IMR-90 (cell line): ENCODE results near the gene ERC2. TPM values are rescaled to one million over a fixed set of nuclear protein-coding genes. Genes with fewer than 3 reads are reported as not detected.

ENCODE experiments used
- ATAC-seq: fragments of 200-7000 bp; cut with Tn5 transposase; 2 replicates; pipeline ENCODE4 v1.9.1; 2020; ENCODE audit warnings: low read depth, mild to moderate bottlenecking, moderate library complexity
- BruUV-seq: library from RNA; stranded (reverse); fragments of 400-500 nt; replicated peaks from 2 replicates; lab custom pipeline; 2021; lab: Mats Ljungman, UMichigan
- CTCF ChIA-PET: fragments of 300-600 bp; formaldehyde crosslinking; extraction: SDS; loops from one replicate; lab custom pipeline; 2021; ENCODE audit warnings: antibody characterized with exemption; lab: Yijun Ruan, JAX
- POLR2A ChIA-PET: fragments of 300-600 bp; sonication (Branson Sonifier 250); formaldehyde crosslinking; loops from one replicate; lab custom pipeline; 2022; ENCODE audit warnings: antibody characterized with exemption; ENCODE audit not compliant: unreplicated experiment; lab: Charles Lee
- DNase-seq: peaks from one replicate; pipeline ENCODE4 v3.0.0; 2013
- H2AFZ ChIP-seq: replicated peaks from 2 replicates; pipeline ENCODE3; 2013; ENCODE audit warnings: low read length, mild to moderate bottlenecking; ENCODE audit not compliant: poor library complexity
- H2AK5ac ChIP-seq: 2 replicates; pipeline ENCODE4 v1.6.1; 2013; ENCODE audit warnings: low read depth, low read length, inconsistent platforms
- H2AK9ac ChIP-seq: replicated peaks from 2 replicates; pipeline ENCODE3; 2013; ENCODE audit warnings: mild to moderate bottlenecking, low read depth, low read length, moderate library complexity; ENCODE audit not compliant: poor library complexity
- H2BK120ac ChIP-seq: 2 replicates; pipeline ENCODE4 v1.6.1; 2013; ENCODE audit warnings: low read depth, low read length, inconsistent platforms
- H2BK15ac ChIP-seq: 3 replicates; pipeline ENCODE4 v1.6.1; 2013; ENCODE audit warnings: low read depth, low read length, inconsistent platforms
- H2BK20ac ChIP-seq: 2 replicates; pipeline ENCODE4 v1.6.1; 2013; ENCODE audit warnings: low read depth, mild to moderate bottlenecking, inconsistent platforms, low read length, moderate library complexity
- H2BK5ac ChIP-seq: 2 replicates; pipeline ENCODE4 v1.6.1; 2013; ENCODE audit warnings: mild to moderate bottlenecking, low read depth, low read length, inconsistent platforms; ENCODE audit not compliant: poor library complexity, severe bottlenecking
- H3K14ac ChIP-seq: replicated peaks from 2 replicates; pipeline ENCODE4 v1.6.1; 2013; ENCODE audit warnings: low read depth, low read length, inconsistent platforms
- H3K18ac ChIP-seq: 2 replicates; pipeline ENCODE4 v1.6.1; 2013; ENCODE audit warnings: low read depth, low read length, control low read depth
- H3K23ac ChIP-seq: 2 replicates; pipeline ENCODE4 v1.6.1; 2013; ENCODE audit warnings: low read depth, low read length, inconsistent platforms
- H3K27ac ChIP-seq: 2 replicates; pipeline ENCODE4 v1.5.1; 2013; ENCODE audit warnings: mild to moderate bottlenecking, control low read depth, low read length; ENCODE audit not compliant: insufficient read depth
- H3K27me3 ChIP-seq: 2 replicates; pipeline ENCODE4 v1.6.1; 2013; ENCODE audit warnings: low read length; ENCODE audit not compliant: control insufficient read depth, insufficient read depth
- H3K36me3 ChIP-seq: 2 replicates; pipeline ENCODE4 v1.6.1; 2013; ENCODE audit warnings: low read length, mixed read lengths; ENCODE audit not compliant: control insufficient read depth, insufficient read depth
- H3K4ac ChIP-seq: 2 replicates; pipeline ENCODE4 v1.6.1; 2013; ENCODE audit warnings: low read depth, low read length, inconsistent platforms
- H3K4me1 ChIP-seq: 2 replicates; pipeline ENCODE4 v1.6.1; 2013; ENCODE audit warnings: low read length, mixed read lengths; ENCODE audit not compliant: control insufficient read depth, insufficient read depth
- H3K4me2 ChIP-seq: 2 replicates; pipeline ENCODE4 v1.6.1; 2013; ENCODE audit warnings: low read depth, mild to moderate bottlenecking, control low read depth, low read length, moderate library complexity
- H3K4me3 ChIP-seq: 2 replicates; pipeline ENCODE4 v1.5.1; 2013; ENCODE audit warnings: low read depth, mild to moderate bottlenecking, control low read depth, low read length, moderate library complexity; ENCODE audit not compliant: insufficient read depth
- H3K56ac ChIP-seq: 2 replicates; pipeline ENCODE4 v1.6.1; 2013; ENCODE audit warnings: low read length, inconsistent platforms; ENCODE audit not compliant: insufficient read depth; ENCODE audit errors: extremely low read depth
- H3K79me1 ChIP-seq, 2 experiments: 2 replicates each; pipeline ENCODE4 v1.6.1; 2013; ENCODE audit warnings: low read length in 2 of 2, inconsistent platforms in 1 of 2, low read depth in 1 of 2
- H3K9ac ChIP-seq: 2 replicates; pipeline ENCODE4 v1.6.1; 2013; ENCODE audit warnings: low read depth, low read length, control low read depth
- H3K9me1 ChIP-seq: 2 replicates; pipeline ENCODE4 v1.6.1; 2013; ENCODE audit warnings: low read length, inconsistent platforms; ENCODE audit not compliant: insufficient read depth
- H3K9me3 ChIP-seq: 2 replicates; pipeline ENCODE4 v1.6.1; 2013; ENCODE audit warnings: low read length; ENCODE audit not compliant: control insufficient read depth, insufficient read depth
- H4K20me1 ChIP-seq: 2 replicates; pipeline ENCODE4 v1.6.1; 2013; ENCODE audit warnings: low read length, inconsistent platforms; ENCODE audit not compliant: insufficient read depth
- H4K5ac ChIP-seq: 2 replicates; pipeline ENCODE4 v1.6.1; 2013; ENCODE audit warnings: mild to moderate bottlenecking, low read depth, low read length, control low read depth
- H4K8ac ChIP-seq, 2 experiments: 2 replicates each; pipeline ENCODE4 v1.6.1; 2013; ENCODE audit warnings: low read depth in 2 of 2, low read length in 2 of 2, control low read depth in 1 of 2, inconsistent platforms in 1 of 2
- H4K91ac ChIP-seq: 2 replicates; pipeline ENCODE4 v1.6.1; 2013; ENCODE audit warnings: low read depth, low read length, inconsistent platforms; ENCODE audit not compliant: insufficient read depth
- BHLHE40 ChIP-seq: fragments of 150-350 bp; IDR thresholded peaks from 2 replicates; pipeline ENCODE4 v1.6.1; 2016; ENCODE audit warnings: mild to moderate bottlenecking, low read depth, low read length
- CEBPB ChIP-seq: IDR thresholded peaks from 2 replicates; pipeline ENCODE4 v1.6.1; 2012; ENCODE audit warnings: low read depth, low read length, improper control_type of control experiment
- CHD1 ChIP-seq: IDR thresholded peaks from 2 replicates; pipeline ENCODE4 v1.6.1; 2012; ENCODE audit warnings: low read depth, low read length, improper control_type of control experiment
- CTCF ChIP-seq: conservative IDR thresholded peaks from 2 replicates; pipeline ENCODE4 v1.5.1; 2012; ENCODE audit warnings: mild to moderate bottlenecking, low read depth, low read length, improper control_type of control experiment
- FOS ChIP-seq: fragments of 150-350 bp; IDR thresholded peaks from 2 replicates; pipeline ENCODE4 v1.6.1; 2016; ENCODE audit warnings: low read depth, low read length
- MAFK ChIP-seq: IDR thresholded peaks from 2 replicates; pipeline ENCODE4 v1.6.1; 2012; ENCODE audit warnings: low read depth, low read length, improper control_type of control experiment
- MAZ ChIP-seq: IDR thresholded peaks from 2 replicates; pipeline ENCODE4 v1.6.1; 2012; ENCODE audit warnings: low read depth, mild to moderate bottlenecking, low read length, improper control_type of control experiment, moderate library complexity, borderline replicate concordance
- MXI1 ChIP-seq: IDR thresholded peaks from 2 replicates; pipeline ENCODE4 v1.6.1; 2012; ENCODE audit warnings: low read depth, mild to moderate bottlenecking, low read length, moderate library complexity, borderline replicate concordance
- NFE2L2 ChIP-seq: fragments of 150-350 bp; IDR thresholded peaks from 2 replicates; pipeline ENCODE4 v1.6.1; 2016; ENCODE audit warnings: low read depth, mild to moderate bottlenecking, low read length
- POLR2A ChIP-seq: IDR thresholded peaks from 2 replicates; pipeline ENCODE4 v1.6.1; 2012; ENCODE audit warnings: mild to moderate bottlenecking, low read depth, low read length
- RAD21 ChIP-seq: IDR thresholded peaks from 2 replicates; pipeline ENCODE4 v1.6.1; 2012; ENCODE audit warnings: low read length, improper control_type of control experiment
- RCOR1 ChIP-seq: IDR thresholded peaks from 2 replicates; pipeline ENCODE4 v1.6.1; 2012; ENCODE audit warnings: mild to moderate bottlenecking, low read length, improper control_type of control experiment; ENCODE audit not compliant: insufficient replicate concordance
- RFX5 ChIP-seq: IDR thresholded peaks from 2 replicates; pipeline ENCODE4 v1.8.0; 2012; ENCODE audit warnings: low read depth, mild to moderate bottlenecking, low read length, moderate library complexity
- SMC3 ChIP-seq: fragments of 150-350 bp; IDR thresholded peaks from 2 replicates; pipeline ENCODE4 v1.6.1; 2016; ENCODE audit warnings: low read depth, mild to moderate bottlenecking, antibody characterized with exemption, low read length, moderate library complexity
- USF2 ChIP-seq: fragments of 150-350 bp; IDR thresholded peaks from 2 replicates; pipeline ENCODE4 v1.6.1; 2017; ENCODE audit warnings: mild to moderate bottlenecking, antibody characterized with exemption, low read length, low read depth
- WGBS, 2 experiments: methylation state at CpG; one replicate each; pipeline versions ENCODE4 v1.1.5 to v1.1.7; 2013; ENCODE audit warnings: missing lambda C conversion rate in 2 of 2; ENCODE audit not compliant: insufficient read length in 1 of 2; ENCODE audit errors: extremely low coverage in 2 of 2; 5-methylcytosine and 5-hydroxymethylcytosine counted together
- dilution Hi-C: fragments of 300-500 bp; cut with HindIII; formaldehyde crosslinking; loops from one replicate; pipeline ENCODE4 v1.14.3; 2018; ENCODE audit warnings: low sequenced_read_pairs; ENCODE audit not compliant: unreplicated experiment
- in situ Hi-C: fragments of 300-500 bp; cut with MboI; formaldehyde crosslinking; loops from 3 replicates; pipeline ENCODE4 v1.14.3; 2019; ENCODE audit warnings: low sequenced_read_pairs, inconsistent platforms, mixed read lengths
- intact Hi-C: fragments of 100-400 bp; cut with micrococcal nuclease; formaldehyde crosslinking; loops from 2 replicates; pipeline ENCODE4 v1.10.0; 2022
- polyA plus RNA-seq, 3 experiments: library from polyadenylated mRNA; depleted of rRNA; stranded (reverse); fragments of >200 nt; gene quantifications; 2 replicates each; pipeline ENCODE4 v1.2.3, GENCODE V29; 2012; ENCODE audit warnings: low replicate concordance in 1 of 3
- total RNA-seq: library from RNA; depleted of rRNA; stranded (reverse); fragments of >200 nt; gene quantifications from 2 replicates; pipeline ENCODE4 v1.2.3, GENCODE V29; 2012

The ERC2 gene
- total and polyA plus RNA-seq, 2 of the 4 experiments (the other 2 are of a cell fraction) = 0.17 to 0.18 TPM

- in situ Hi-C loops = no loop called here
- ChIA-PET CTCF (interaction anchor here (0.6 kb wide), 1 partner anchor 18 kb away, joined by 3 read pairs; no protein-coding TSS in a partner anchor), POLR2A (no interaction called here)
- no peaks in the 10 kb centered on the region for H4K20me1 ChIP-seq
- H2AK5ac ChIP-seq = no peak overlapping the region
- no peak overlapping the region for H3K27ac ChIP-seq
- H3K9me3 ChIP-seq = peaks cover 2% of the 10 kb centered on the region; the same call in 1 of the 2 replicates
- no peak overlapping the region for H4K91ac ChIP-seq
- intact Hi-C loops = no loop called here
- H3K9ac ChIP-seq = no peak overlapping the region
- H2AK9ac ChIP-seq = no peak overlapping the region
- no peak overlapping the region for H3K23ac ChIP-seq
- no peak overlapping the region for H3K56ac ChIP-seq
- no TSS peak for BruUV-seq
- peak; percentile 81 for DNase-seq
- WGBS, 2 experiments = 30% methylated on average over 4 of the region's 8 CpGs; no CpG with 5 or more reads in 1 of the 2 experiments
- H3K4me3 ChIP-seq = no peak overlapping the region
- H2AFZ ChIP-seq = peak overlapping the region; percentile 50
- TF ChIP-seq CTCF (no peak), MXI1 (no peak), CEBPB (no peak), NFE2L2 (no peak), CHD1 (no peak), BHLHE40 (no peak), USF2 (no peak), RCOR1 (no peak), RFX5 (no peak), MAFK (no peak), SMC3 (no peak), MAZ (no peak), FOS (no peak), RAD21 (no peak), POLR2A (no peak)
- H3K14ac ChIP-seq = no peak overlapping the region
- no peak overlapping the region for H2BK120ac ChIP-seq
- H2BK15ac ChIP-seq = no peak overlapping the region
- H2BK5ac ChIP-seq = no peak overlapping the region
- no peaks in the 10 kb centered on the region for H3K36me3 ChIP-seq
- ATAC-seq = peak; percentile 89
- peaks cover 2% of the 10 kb centered on the region; the same call in 1 of the 2 replicates for H3K27me3 ChIP-seq
- no peaks in the 10 kb centered on the region for H3K79me1 ChIP-seq
- dilution Hi-C loops = no loop called here
- H3K4me1 ChIP-seq = no peaks in the 10 kb centered on the region
- H2BK20ac ChIP-seq = no peak overlapping the region
- no peak overlapping the region for H3K4ac ChIP-seq
- peak overlapping the region; percentile 17; the same call in 1 of the 2 replicates for H3K4me2 ChIP-seq
- H4K5ac ChIP-seq = no peak overlapping the region
- H4K8ac ChIP-seq = no peak overlapping the region
- no peak overlapping the region for H3K18ac ChIP-seq
- no peaks in the 10 kb centered on the region for H3K9me1 ChIP-seq
Measured at GRCh38 chr3:55579496-55579895, 888.8 kb downstream of the ERC2 start.
